Measurements from ENCODE around the gene C2orf76.

The C2orf76 gene

GRCh38 chr2:119263656-119264055 is 103.0 kb downstream of the C2orf76 start:
- Histone ChIP-seq H3K36me3 (ENCODE audit: control insufficient read depth, insufficient read depth, low read length) (no peaks in the 10 kb centered on the region), H3K9me3 (ENCODE audit: control insufficient read depth, low read length) (no peaks in the 10 kb centered on the region), H3K4me3 (ENCODE audit: extremely low read depth, insufficient read depth, low read length, poor library complexity, severe bottlenecking) (no peak overlapping the region), H3K4me1 (ENCODE audit: control insufficient read depth, insufficient read depth, low read length, poor library complexity, severe bottlenecking) (no peaks in the 10 kb centered on the region), H3K27ac (ENCODE audit: low read depth, low read length, severe bottlenecking) (no peak overlapping the region)
- WGBS, 2 experiments (ENCODE audit: insufficient coverage in 2 of 2), result 80 to 89% methylated on average over 3 of the region's 5 CpGs

- Histone ChIP-seq H3K9me3 (ENCODE audit: control insufficient read depth, low read length) (no peaks in the 10 kb centered on the region), H3K36me3 (ENCODE audit: control insufficient read depth, insufficient read depth, low read length) (no peaks in the 10 kb centered on the region), H3K4me1 (ENCODE audit: control insufficient read depth, insufficient read depth, low read length, poor library complexity, severe bottlenecking) (no peaks in the 10 kb centered on the region), H3K4me3 (ENCODE audit: extremely low read depth, insufficient read depth, low read length, poor library complexity, severe bottlenecking) (no peak overlapping the region), H3K27ac (ENCODE audit: low read depth, low read length, severe bottlenecking) (no peak overlapping the region)
- 94 to 97% methylated on average over 11 to 23 of the region's 23 CpGs for WGBS, 2 experiments (ENCODE audit: insufficient coverage in 2 of 2)
Observed at GRCh38 chr2:119263025-119263424, 103.6 kb downstream of the C2orf76 start.

- 90 to 99% methylated on average over 6 to 10 of the region's 17 CpGs for WGBS, 2 experiments (ENCODE audit: insufficient coverage in 2 of 2)
- Histone ChIP-seq H3K9me3 (ENCODE audit: control insufficient read depth, low read length) (no peaks in the 10 kb centered on the region), H3K4me1 (ENCODE audit: control insufficient read depth, insufficient read depth, low read length, poor library complexity, severe bottlenecking) (peaks cover 13% of the 10 kb centered on the region), H3K36me3 (ENCODE audit: control insufficient read depth, insufficient read depth, low read length) (no peaks in the 10 kb centered on the region), H3K4me3 (ENCODE audit: extremely low read depth, insufficient read depth, low read length, poor library complexity, severe bottlenecking) (no peak overlapping the region), H3K27ac (ENCODE audit: low read depth, low read length, severe bottlenecking) (no peak overlapping the region)
Observed at GRCh38 chr2:119261493-119262225, 105.0 kb downstream of the C2orf76 start.

- Histone ChIP-seq H3K4me1 (ENCODE audit: control insufficient read depth, insufficient read depth, low read length, poor library complexity, severe bottlenecking) (peaks cover 21% of the 10 kb centered on the region), H3K4me3 (ENCODE audit: extremely low read depth, insufficient read depth, low read length, poor library complexity, severe bottlenecking) (no peak overlapping the region), H3K36me3 (ENCODE audit: control insufficient read depth, insufficient read depth, low read length) (no peaks in the 10 kb centered on the region), H3K27ac (ENCODE audit: low read depth, low read length, severe bottlenecking) (no peak overlapping the region), H3K9me3 (ENCODE audit: control insufficient read depth, low read length) (no peaks in the 10 kb centered on the region)
- 89 to 91% methylated on average over 8 to 9 of the region's 11 CpGs for WGBS, 2 experiments (ENCODE audit: insufficient coverage in 2 of 2)
Observed at GRCh38 chr2:119260646-119261492, 105.8 kb downstream of the C2orf76 start.

DNA sequence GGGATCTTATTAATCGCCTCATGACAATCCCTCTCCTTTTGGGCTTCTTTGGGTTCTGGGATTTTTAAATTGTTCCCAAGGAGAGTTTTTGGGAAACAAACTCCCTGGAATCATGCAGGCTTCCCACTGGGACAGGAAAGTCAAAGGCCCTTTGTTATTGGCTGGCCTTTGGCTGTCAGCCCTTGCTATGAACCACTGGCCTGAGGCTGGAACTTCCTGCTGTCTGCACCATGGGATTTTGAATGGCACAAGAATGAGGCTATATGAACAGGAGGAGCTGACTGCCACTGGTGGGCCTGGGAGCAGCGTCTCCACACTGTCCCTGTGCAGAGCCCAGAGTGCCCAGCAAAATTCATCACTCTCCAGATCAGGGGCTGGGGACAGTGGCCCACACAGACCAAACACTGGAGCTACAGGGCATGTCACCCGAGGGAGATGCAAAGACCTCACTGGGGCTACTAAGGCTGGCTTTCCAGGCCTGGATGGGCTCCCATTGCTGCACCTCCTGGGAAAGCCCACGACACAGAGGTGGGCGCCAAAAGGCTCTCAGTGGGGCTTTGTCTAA is 107.3 kb downstream of the C2orf76 start:
- Histone ChIP-seq H3K4me1 (ENCODE audit: control insufficient read depth, insufficient read depth, low read length, poor library complexity, severe bottlenecking) (peaks cover 34% of the 10 kb centered on the region), H3K36me3 (ENCODE audit: control insufficient read depth, insufficient read depth, low read length) (peaks cover 7% of the 10 kb centered on the region), H3K4me3 (ENCODE audit: extremely low read depth, insufficient read depth, low read length, poor library complexity, severe bottlenecking) (no peak overlapping the region), H3K9me3 (ENCODE audit: control insufficient read depth, low read length) (no peaks in the 10 kb centered on the region), H3K27ac (ENCODE audit: low read depth, low read length, severe bottlenecking) (no peak overlapping the region)
- whole genome bisulfite sequencing, 2 experiments (ENCODE audit: insufficient coverage in 2 of 2), result 69 to 86% methylated on average over 4 of the region's 5 CpGs

DNA sequence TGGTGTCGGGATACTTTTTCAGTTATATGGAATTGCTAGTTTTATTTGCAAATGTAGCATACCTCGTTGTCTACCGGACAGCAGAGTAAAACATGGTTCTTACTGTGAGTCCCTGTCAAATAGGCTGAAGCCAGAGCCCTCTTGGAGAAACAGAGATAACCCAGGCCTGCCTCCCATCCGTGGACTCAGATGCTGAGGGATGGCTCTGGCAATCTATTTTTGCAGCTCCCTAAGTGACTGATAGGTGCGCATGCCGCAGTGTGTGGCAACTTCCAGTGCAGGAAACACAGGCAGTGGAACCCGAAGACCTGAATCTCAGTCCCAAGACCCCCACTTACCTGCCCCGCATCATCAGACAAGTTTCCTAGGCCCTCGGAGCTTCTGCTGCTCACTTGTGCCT is 109.4 kb downstream of the C2orf76 start:
- no peak overlapping the region for H3K4me3 ChIP-seq (ENCODE audit: extremely low read depth, insufficient read depth, low read length, poor library complexity, severe bottlenecking)
- no peaks in the 10 kb centered on the region for H3K9me3 ChIP-seq (ENCODE audit: control insufficient read depth, low read length)
- peaks cover 53% of the 10 kb centered on the region for H3K4me1 ChIP-seq (ENCODE audit: control insufficient read depth, insufficient read depth, low read length, poor library complexity, severe bottlenecking)
- 91 to 92% methylated on average over 8 to 9 of the region's 9 CpGs for WGBS, 2 experiments (ENCODE audit: insufficient coverage in 2 of 2)
- no peak overlapping the region for H3K27ac ChIP-seq (ENCODE audit: low read depth, low read length, severe bottlenecking)
- H3K36me3 ChIP-seq (ENCODE audit: control insufficient read depth, insufficient read depth, low read length), result peaks cover 7% of the 10 kb centered on the region

DNA sequence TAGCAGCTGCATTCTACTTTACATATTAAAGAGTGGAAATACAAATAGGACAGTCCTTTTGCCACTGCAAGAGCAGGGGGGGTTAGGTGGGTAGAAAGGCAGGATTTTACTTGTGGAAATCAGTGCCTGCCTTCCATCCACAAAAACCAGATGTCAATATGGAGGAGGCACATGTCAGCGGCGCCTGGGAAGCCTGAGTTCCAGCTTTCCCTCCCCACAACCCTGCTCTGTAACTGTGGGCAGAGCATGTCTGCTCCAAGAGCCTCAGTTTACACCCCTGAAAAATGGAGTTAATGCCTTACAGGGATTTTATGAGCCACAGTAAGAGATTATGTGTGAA is 110.1 kb downstream of the C2orf76 start:
- WGBS, 2 experiments (ENCODE audit: insufficient coverage in 2 of 2), result 100% methylated on average over 1 of the region's 2 CpGs; no CpG with 5 or more reads in 1 of the 2 experiments
- Histone ChIP-seq H3K36me3 (ENCODE audit: control insufficient read depth, insufficient read depth, low read length) (peaks cover 7% of the 10 kb centered on the region), H3K27ac (ENCODE audit: low read depth, low read length, severe bottlenecking) (peak overlapping the region; percentile 81)

GRCh38 chr2:119255760-119256581 is 110.7 kb downstream of the C2orf76 start:
- Histone ChIP-seq H3K36me3 (ENCODE audit: control insufficient read depth, insufficient read depth, low read length) (peaks cover 7% of the 10 kb centered on the region), H3K4me3 (ENCODE audit: extremely low read depth, insufficient read depth, low read length, poor library complexity, severe bottlenecking) (no peak overlapping the region), H3K27ac (ENCODE audit: low read depth, low read length, severe bottlenecking) (peak overlapping the region; percentile 81), H3K9me3 (ENCODE audit: control insufficient read depth, low read length) (no peaks in the 10 kb centered on the region), H3K4me1 (ENCODE audit: control insufficient read depth, insufficient read depth, low read length, poor library complexity, severe bottlenecking) (peaks cover 58% of the 10 kb centered on the region)
- 25 to 41% methylated on average over 5 to 8 of the region's 12 CpGs for WGBS, 2 experiments (ENCODE audit: insufficient coverage in 2 of 2)

More for the DNA sequence above, 110.1 kb downstream of the C2orf76 start:
- Histone ChIP-seq H3K4me3 (ENCODE audit: extremely low read depth, insufficient read depth, low read length, poor library complexity, severe bottlenecking) (no peak overlapping the region), H3K9me3 (ENCODE audit: control insufficient read depth, low read length) (no peaks in the 10 kb centered on the region), H3K4me1 (ENCODE audit: control insufficient read depth, insufficient read depth, low read length, poor library complexity, severe bottlenecking) (peaks cover 58% of the 10 kb centered on the region)

DNA sequence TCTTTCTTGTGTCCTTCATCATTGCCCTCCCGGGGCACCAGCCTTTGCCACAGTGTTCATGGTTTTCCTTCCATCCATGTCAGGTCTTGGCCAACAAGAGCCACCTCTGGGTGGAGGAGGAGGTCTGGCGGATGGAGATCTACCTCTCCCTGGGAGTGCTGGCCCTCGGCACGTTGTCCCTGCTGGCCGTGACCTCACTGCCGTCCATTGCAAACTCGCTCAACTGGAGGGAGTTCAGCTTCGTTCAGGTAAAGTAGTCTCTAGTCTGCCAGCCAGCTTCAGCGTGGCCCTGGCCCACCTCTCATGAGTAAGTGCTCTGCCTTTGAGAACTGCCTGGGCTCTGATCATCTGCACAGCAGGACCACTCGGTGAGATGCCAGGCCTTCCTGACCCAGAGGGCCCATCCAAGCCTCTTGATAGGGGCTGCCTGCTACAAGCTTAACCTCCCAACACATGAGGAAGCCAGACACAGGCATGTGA is 112.0 kb downstream of the C2orf76 start:
- no peak overlapping the region for H3K4me3 ChIP-seq (ENCODE audit: extremely low read depth, insufficient read depth, low read length, poor library complexity, severe bottlenecking)
- no peak overlapping the region for H3K27ac ChIP-seq (ENCODE audit: low read depth, low read length, severe bottlenecking)
- H3K36me3 ChIP-seq (ENCODE audit: control insufficient read depth, insufficient read depth, low read length), result peaks cover 10% of the 10 kb centered on the region
- WGBS, 2 experiments (ENCODE audit: insufficient coverage in 2 of 2), result 91 to 94% methylated on average over 7 to 10 of the region's 10 CpGs
- H3K9me3 ChIP-seq (ENCODE audit: control insufficient read depth, low read length), result no peaks in the 10 kb centered on the region
- peaks cover 58% of the 10 kb centered on the region for H3K4me1 ChIP-seq (ENCODE audit: control insufficient read depth, insufficient read depth, low read length, poor library complexity, severe bottlenecking)
